RWPE1 (cell line): ENCODE results near the gene AP1G2.

Source experiments
- CTCF ChIA-PET: fragments of 350-600 bp; sonication (Branson Sonifier 250); formaldehyde crosslinking; extraction: SDS; loops from one replicate; lab custom pipeline; 2021; lab: Yijun Ruan, JAX
- POLR2A ChIA-PET: fragments of 400-600 bp; formaldehyde crosslinking; extraction: SDS; loops from one replicate; lab custom pipeline; 2020; ENCODE audit warnings: antibody characterized with exemption; ENCODE audit not compliant: low non-redundant PET; lab: Yijun Ruan, JAX
- DNase-seq: peaks from one replicate; pipeline ENCODE4 v3.0.0; 2012; ENCODE audit warnings: low spot score
- H3K27ac ChIP-seq: fragments of 450-650 bp; 2 replicates; pipeline ENCODE4 v1.5.1; 2017
- CTCF ChIP-seq: fragments of 450-650 bp; conservative IDR thresholded peaks from 2 replicates; pipeline ENCODE4 v1.5.1; 2017; ENCODE audit warnings: low read depth, mild to moderate bottlenecking

The AP1G2 gene

GRCh38 chr14:23520899-23521533 lies 46.6 kb downstream of the AP1G2 start:
- POLR2A ChIA-PET = no interaction called here
- no peak for TF ChIP-seq CTCF
- CTCF ChIA-PET = interaction anchor here (0.6 kb wide), 1 partner anchor 18 kb away, joined by 4 read pairs; no protein-coding TSS in a partner anchor
- no peak for DNase-seq
- H3K27ac ChIP-seq = no peak overlapping the region

GRCh38 chr14:23518709-23519108 lies 48.9 kb downstream of the AP1G2 start:
- POLR2A ChIA-PET = no interaction called here
- H3K27ac ChIP-seq = no peak overlapping the region
- TF ChIP-seq CTCF = no peak
- CTCF ChIA-PET = no interaction called here
- no peak for DNase-seq

GRCh38 chr14:23517650-23518326 lies 49.8 kb downstream of the AP1G2 start:
- TF ChIP-seq CTCF = no peak
- no peak overlapping the region for H3K27ac ChIP-seq
- ChIA-PET POLR2A (no interaction called here), CTCF (no interaction called here)
- no peak for DNase-seq

- POLR2A ChIA-PET = no interaction called here
- no peak for TF ChIP-seq CTCF
- DNase-seq = no peak
Measured at GRCh38 chr14:23514644-23514957, 53.0 kb downstream of the AP1G2 start.

GRCh38 chr14:23513818-23514643 lies 53.6 kb downstream of the AP1G2 start:
- no peak for DNase-seq
- ChIA-PET CTCF (no interaction called here), POLR2A (no interaction called here)
- peak overlapping the region; percentile 89 for H3K27ac ChIP-seq
- TF ChIP-seq CTCF = no peak

More at GRCh38 chr14:23514644-23514957, 53.0 kb downstream of the AP1G2 start:
- CTCF ChIA-PET = no interaction called here
- H3K27ac ChIP-seq = peak overlapping the region; percentile 89

GRCh38 chr14:23513005-23513817 lies 54.4 kb downstream of the AP1G2 start:
- POLR2A ChIA-PET = no interaction called here
- no peak for TF ChIP-seq CTCF
- CTCF ChIA-PET = no interaction called here
- DNase-seq = no peak
- peak overlapping the region; percentile 89 for H3K27ac ChIP-seq
